ENCODE results near the gene ITGA7.

DNA sequence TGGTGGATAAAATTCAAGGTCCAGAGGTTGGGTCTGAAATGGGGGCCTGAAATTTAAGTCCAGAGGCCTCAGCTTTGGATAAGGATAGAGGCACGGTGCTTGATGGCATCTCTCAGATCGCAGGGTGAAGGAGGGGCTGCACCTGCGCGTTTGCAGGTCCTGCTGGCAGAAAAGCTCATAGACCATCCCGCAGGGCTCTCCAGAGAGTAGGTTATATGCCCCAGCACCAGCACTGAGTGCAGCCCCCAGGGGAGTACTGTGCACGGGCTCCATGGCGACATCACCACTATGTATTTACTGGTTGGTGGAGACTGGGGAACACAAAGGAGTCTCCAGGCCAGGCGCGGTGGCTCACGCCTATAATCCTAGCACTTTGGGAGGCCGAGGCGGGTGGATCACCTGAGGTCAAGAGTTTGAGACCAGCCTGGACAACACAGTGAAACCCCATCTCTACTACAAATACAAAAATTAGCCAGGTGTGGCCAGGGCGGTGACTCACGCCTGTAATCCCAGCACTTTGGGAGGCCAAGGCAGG lies 25.4 kb upstream of the ITGA7 start:
- TF ChIP-seq POLR2A (IDR thresholded peaks at IDR 0.05) (no peak), EP300 (IDR thresholded peaks at IDR 0.05) (no peak)

Measured in ovary (tissue), 1 donor.